Activated naive CD4-positive, alpha-beta T cell treated with anti-CD3 and anti-CD28 coated beads, Interleukin-2, amount 50 U/mL, for 72 hours (primary cell): ENCODE measurements around the gene MTF2. TPM values are rescaled to one million over a fixed set of nuclear protein-coding genes. Genes with fewer than 3 reads are reported as not detected.

Experiments
- ATAC-seq, 2 donors: fragments of 150-1000 bp; cut with Tn5 transposase; 2 replicates each; pipeline ENCODE4 v1.10.0; 2021; ENCODE audit warnings: mild to moderate bottlenecking in 2 of 2, moderate library complexity in 2 of 2
- DNase-seq, 2 donors: peaks; one replicate each; pipeline ENCODE4 v3.0.0; 2021 to 2022; ENCODE audit warnings: low spot score in 2 of 2
- H3K27ac Mint-ChIP-seq, 2 donors: one replicate each; pipeline ENCODE4 v1.8.0; 2022; ENCODE audit warnings: mild to moderate bottlenecking in 2 of 2, mixed read lengths in 2 of 2
- H3K36me3 Mint-ChIP-seq, 2 donors: one replicate each; pipeline ENCODE4 v1.8.0; 2022; ENCODE audit warnings: mixed read lengths in 2 of 2
- H3K9me3 Mint-ChIP-seq, 2 donors: one replicate each; pipeline ENCODE4 v1.8.0; 2022; ENCODE audit warnings: mixed read lengths in 2 of 2
- total RNA-seq, 2 donors: library from RNA; stranded (reverse); gene quantifications; one replicate each; pipeline ENCODE4 v1.2.3, GENCODE V29; 2022

Gene MTF2
- total RNA-seq, 2 donors from 2014 or later = 69.7 to 98.7 TPM

DNA sequence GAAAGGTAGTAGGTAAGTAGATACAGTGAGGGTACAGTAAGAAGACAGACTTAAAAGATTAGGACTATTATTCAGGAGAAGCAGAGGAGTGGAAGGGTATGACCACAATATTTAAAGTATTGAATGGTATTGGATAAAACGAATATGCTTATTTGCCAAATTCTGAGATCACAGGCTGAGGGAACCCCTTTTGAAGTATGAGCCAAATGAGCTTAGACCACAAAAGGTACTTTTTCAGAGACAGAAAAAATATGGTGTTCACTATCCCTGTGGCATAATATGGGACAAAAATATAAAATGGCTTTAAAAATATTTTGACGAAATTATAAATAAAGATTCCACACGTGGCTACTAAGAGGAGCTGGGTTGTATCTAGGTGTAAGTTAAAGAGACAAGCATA, 880 bp upstream of the MTF2 start:
- DNase-seq = no peak
- no peaks in the 10 kb centered on the region for H3K9me3 Mint-ChIP-seq
- no peak for ATAC-seq
- peaks cover 17 to 33% of the 10 kb centered on the region in 2 donors for H3K36me3 Mint-ChIP-seq
- peak overlapping the region; percentile 88 to 98 for H3K27ac Mint-ChIP-seq

DNA sequence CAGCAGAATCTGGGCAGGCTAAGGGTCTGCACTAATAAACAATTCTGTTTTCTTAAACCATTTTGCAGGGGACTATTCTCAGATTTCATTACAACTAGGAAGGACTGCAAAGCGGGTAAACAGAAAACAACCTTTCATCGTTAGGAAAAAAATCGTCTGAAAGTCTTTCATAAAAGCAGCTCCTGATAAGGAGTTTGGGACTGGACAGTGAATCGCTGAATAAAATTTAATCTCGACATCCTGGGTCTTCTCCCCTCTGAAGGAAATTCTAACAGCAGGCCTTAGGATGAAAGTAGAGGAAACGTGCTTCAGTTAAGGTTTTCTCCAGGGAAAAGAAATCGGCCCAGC, 471 bp upstream of the MTF2 start:
- DNase-seq (no peak), ATAC-seq (no peak)
- peaks cover 17 to 37% of the 10 kb centered on the region in 2 donors for H3K36me3 Mint-ChIP-seq
- H3K27ac Mint-ChIP-seq = peak overlapping the region; percentile 88 to 98
- H3K9me3 Mint-ChIP-seq = no peaks in the 10 kb centered on the region

- DNase-seq (peak in 1 of 2 donors; percentile 57), ATAC-seq (peak; percentile 5 to 28)
- no peaks in the 10 kb centered on the region for H3K9me3 Mint-ChIP-seq
- peaks cover 20 to 48% of the 10 kb centered on the region in 2 donors for H3K36me3 Mint-ChIP-seq
- peak overlapping the region; percentile 88 to 98 for H3K27ac Mint-ChIP-seq
Measured at GRCh38 chr1:93079685-93080141, 630 bp downstream of the MTF2 start.

DNA sequence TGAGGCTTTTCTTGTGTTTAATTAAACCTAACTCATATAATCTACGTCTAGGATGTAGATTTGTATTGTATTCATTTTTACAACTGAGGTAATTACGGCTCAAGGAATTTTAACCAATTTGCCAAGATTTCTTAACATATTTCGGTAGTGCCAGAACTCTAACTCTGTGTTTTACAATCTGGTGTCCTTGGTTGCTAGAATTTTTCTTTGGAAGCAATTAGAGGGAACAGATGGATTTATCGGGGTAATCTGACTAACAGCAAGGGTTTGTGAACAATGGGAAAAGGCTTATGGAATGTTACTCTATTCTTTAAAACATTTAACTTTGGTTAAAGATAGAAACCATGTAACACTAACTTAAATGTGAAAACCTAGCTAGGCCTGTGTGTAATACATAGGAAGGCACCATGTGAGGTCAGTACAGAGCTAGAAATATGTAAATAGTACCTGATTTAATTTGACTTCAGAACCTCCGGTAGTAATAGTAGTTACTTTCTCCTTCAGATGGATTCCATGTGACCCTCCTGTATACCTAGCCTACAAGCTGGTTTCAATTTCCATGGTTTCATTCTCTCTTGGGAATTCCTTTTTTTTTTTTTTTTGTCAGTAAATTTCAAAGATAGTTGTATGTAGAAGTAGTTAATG, 1.2 kb downstream of the MTF2 start:
- Mint-ChIP-seq H3K36me3 (peaks cover 21 to 50% of the 10 kb centered on the region in 2 donors), H3K27ac (peak overlapping the region; percentile 88 to 98), H3K9me3 (no peaks in the 10 kb centered on the region)
- DNase-seq = no peak
- peak; percentile 55 to 60 for ATAC-seq

GRCh38 chr1:93081716-93082115, 2.6 kb downstream of the MTF2 start:
- Mint-ChIP-seq H3K27ac (peak overlapping the region in 1 of 2 donors; percentile 5), H3K9me3 (no peaks in the 10 kb centered on the region), H3K36me3 (peaks cover 29 to 63% of the 10 kb centered on the region in 2 donors)
- ATAC-seq (no peak), DNase-seq (no peak)

- Mint-ChIP-seq H3K36me3 (peaks cover 29 to 63% of the 10 kb centered on the region in 2 donors), H3K9me3 (no peaks in the 10 kb centered on the region), H3K27ac (peak overlapping the region in 1 of 2 donors; percentile 5)
- ATAC-seq = no peak
- no peak for DNase-seq
Measured at GRCh38 chr1:93082313-93082712, 3.2 kb downstream of the MTF2 start.

- Mint-ChIP-seq H3K36me3 (peaks cover 25 to 61% of the 10 kb centered on the region in 2 donors), H3K9me3 (no peaks in the 10 kb centered on the region)
Measured at GRCh38 chr1:93083979-93084378, 4.9 kb downstream of the MTF2 start.

DNA sequence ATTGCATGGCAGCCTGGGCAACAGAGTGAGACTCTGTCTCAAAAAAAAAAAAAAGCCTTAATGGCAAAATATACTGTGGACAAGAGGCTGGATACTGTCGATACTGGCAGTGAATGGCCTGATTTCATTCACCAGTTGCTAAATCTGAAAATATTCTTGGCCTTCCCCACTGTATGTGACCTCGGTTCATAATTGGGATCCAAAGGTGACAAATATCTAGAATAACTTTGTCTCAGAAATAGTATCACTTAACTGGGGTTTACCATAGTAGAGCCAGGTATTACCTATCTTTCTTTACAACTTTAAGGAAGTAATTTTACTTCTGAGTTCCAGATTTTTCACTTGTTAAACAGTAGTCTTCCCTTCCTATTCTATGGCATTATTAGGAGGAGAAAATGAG, 8.4 kb downstream of the MTF2 start:
- Mint-ChIP-seq H3K27ac (no peak overlapping the region), H3K9me3 (no peaks in the 10 kb centered on the region), H3K36me3 (peaks cover 12 to 46% of the 10 kb centered on the region in 2 donors)
- DNase-seq (no peak), ATAC-seq (no peak)

More at GRCh38 chr1:93083979-93084378, 4.9 kb downstream of the MTF2 start:
- DNase-seq = no peak
- no peak for ATAC-seq
- no peak overlapping the region for H3K27ac Mint-ChIP-seq

- no peak for DNase-seq
- ATAC-seq = no peak
- Mint-ChIP-seq H3K27ac (no peak overlapping the region), H3K9me3 (no peaks in the 10 kb centered on the region), H3K36me3 (peaks cover 7 to 17% of the 10 kb centered on the region in 2 donors)
Measured at GRCh38 chr1:93093332-93094006, 14.4 kb downstream of the MTF2 start.

DNA sequence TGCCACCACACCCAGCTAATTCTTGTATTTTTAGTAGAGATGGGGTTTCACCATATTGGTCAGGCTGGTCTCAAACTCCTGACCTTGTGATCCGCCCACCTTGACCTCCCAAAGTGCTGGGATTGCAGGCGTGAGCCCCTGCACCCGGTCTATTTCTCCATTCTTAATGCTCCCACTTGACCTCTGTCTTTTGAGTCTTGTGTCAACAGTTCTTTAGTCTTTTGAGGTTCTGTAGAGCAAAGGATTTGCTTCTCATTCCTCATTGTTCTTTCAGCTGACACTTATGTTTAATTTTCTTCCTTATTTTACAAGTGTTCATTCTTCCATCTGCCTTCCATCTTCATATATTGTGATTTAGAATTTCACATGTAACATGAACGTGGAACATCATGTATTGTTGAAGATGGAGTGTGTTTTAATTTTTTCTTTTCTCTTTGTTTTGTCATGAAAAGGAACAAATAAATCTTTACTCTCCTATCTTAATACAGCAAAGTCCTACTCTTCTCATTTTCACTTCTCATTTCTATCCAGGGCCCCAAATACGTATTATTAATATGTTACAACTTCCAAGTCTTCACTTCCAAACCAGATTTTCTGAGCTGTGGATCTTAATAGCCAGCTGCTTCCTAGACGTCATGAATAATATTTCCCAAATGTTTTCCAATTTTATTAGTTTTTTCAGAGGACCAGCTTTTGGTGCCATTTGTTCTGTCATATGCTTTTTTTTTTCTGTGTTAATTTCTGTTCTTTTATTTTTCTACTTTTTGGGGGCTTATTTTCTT, 16.9 kb downstream of the MTF2 start:
- H3K27ac Mint-ChIP-seq = peak overlapping the region in 1 of 2 donors; percentile 50

DNA sequence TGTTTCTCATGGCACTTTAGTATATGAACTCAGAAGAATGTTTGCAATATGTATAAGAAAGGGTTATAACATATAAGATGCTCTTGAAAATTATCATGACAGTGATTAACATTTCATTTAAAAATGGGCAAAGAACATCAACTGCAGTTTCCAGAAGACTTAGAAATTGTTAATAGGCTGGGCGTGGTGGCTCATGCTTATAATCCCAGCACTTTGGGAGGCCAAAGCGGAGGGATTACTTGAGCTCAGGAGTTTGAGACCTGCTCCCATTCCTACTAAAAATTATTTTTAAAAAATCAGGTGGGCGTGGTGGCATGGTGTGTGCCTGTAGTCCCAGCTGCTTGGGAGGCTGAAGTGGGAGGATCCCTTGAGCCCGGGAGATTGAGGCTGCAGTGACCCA, 23.1 kb downstream of the MTF2 start:
- no peak overlapping the region for H3K27ac Mint-ChIP-seq
- H3K36me3 Mint-ChIP-seq = peaks cover 18 to 39% of the 10 kb centered on the region in 2 donors
- peaks cover 3 to 8% of the 10 kb centered on the region in 2 donors for H3K9me3 Mint-ChIP-seq
- no peak for ATAC-seq
- no peak for DNase-seq

More for the DNA sequence above, 16.9 kb downstream of the MTF2 start:
- ATAC-seq (no peak), DNase-seq (no peak)
- Mint-ChIP-seq H3K9me3 (no peaks in the 10 kb centered on the region), H3K36me3 (peaks cover 7 to 8% of the 10 kb centered on the region in 2 donors)

GRCh38 chr1:93106226-93106625, 27.1 kb downstream of the MTF2 start:
- ATAC-seq (no peak), DNase-seq (no peak)
- no peak overlapping the region for H3K27ac Mint-ChIP-seq
- peaks cover 26 to 63% of the 10 kb centered on the region in 2 donors for H3K36me3 Mint-ChIP-seq
- peaks cover 3 to 13% of the 10 kb centered on the region in 2 donors for H3K9me3 Mint-ChIP-seq

- Mint-ChIP-seq H3K9me3 (peaks cover 3 to 13% of the 10 kb centered on the region in 2 donors), H3K27ac (no peak overlapping the region), H3K36me3 (peaks cover 26 to 60% of the 10 kb centered on the region in 2 donors)
- ATAC-seq (no peak), DNase-seq (no peak)
Measured at GRCh38 chr1:93107395-93107794, 28.3 kb downstream of the MTF2 start.

DNA sequence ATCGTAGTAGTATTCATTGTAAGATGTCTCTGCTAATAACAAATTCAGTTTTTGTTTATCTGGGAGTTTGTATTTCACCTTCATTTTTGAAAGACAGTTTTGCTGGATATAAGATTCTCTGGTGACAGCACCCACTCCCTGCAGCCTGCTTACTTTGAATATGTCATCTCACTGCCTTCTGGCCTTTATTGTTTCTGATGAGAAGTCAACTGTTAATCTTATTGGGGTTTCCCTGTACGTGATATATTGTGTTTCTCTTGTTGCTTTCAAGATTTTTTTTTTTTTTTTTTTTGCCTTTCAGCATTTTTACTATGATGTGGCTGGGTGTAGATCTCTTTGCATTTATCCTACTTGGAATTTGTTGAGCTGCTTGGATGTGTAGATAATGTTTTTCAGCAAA, 29.3 kb downstream of the MTF2 start:
- ATAC-seq = no peak
- Mint-ChIP-seq H3K36me3 (peaks cover 30 to 56% of the 10 kb centered on the region in 2 donors), H3K27ac (no peak overlapping the region), H3K9me3 (peaks cover 3 to 13% of the 10 kb centered on the region in 2 donors)
- no peak for DNase-seq

- DNase-seq (no peak), ATAC-seq (no peak)
- peaks cover 3 to 13% of the 10 kb centered on the region in 2 donors for H3K9me3 Mint-ChIP-seq
- peaks cover 30 to 47% of the 10 kb centered on the region in 2 donors for H3K36me3 Mint-ChIP-seq
- no peak overlapping the region for H3K27ac Mint-ChIP-seq
Measured at GRCh38 chr1:93109578-93109977, 30.5 kb downstream of the MTF2 start.

DNA sequence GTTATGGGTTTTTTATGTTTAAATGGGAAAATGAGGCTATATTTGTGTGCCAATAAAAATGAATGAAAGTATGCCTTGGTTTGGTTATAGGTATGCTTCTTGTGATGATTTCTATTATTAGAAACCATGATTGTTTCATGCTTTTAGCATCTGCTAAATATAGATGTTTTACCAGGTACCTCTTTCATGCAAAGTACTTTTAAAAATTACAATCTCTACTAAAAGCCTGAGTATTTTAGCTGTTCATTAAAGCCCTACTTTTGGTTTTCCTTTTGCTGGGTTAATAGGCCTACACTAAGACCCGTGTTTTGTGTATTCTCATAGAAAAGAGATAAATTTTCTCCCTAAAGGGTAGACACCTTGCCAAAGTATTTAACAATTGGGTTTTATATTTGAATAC, 32.0 kb downstream of the MTF2 start:
- H3K27ac Mint-ChIP-seq = no peak overlapping the region
- peaks cover 19 to 38% of the 10 kb centered on the region in 2 donors for H3K36me3 Mint-ChIP-seq
- no peak for ATAC-seq
- peaks cover under 1 to 9% of the 10 kb centered on the region in 2 donors for H3K9me3 Mint-ChIP-seq
- DNase-seq = no peak

- peaks cover 18 to 40% of the 10 kb centered on the region in 2 donors for H3K36me3 Mint-ChIP-seq
- DNase-seq = no peak
- H3K27ac Mint-ChIP-seq = no peak overlapping the region
- H3K9me3 Mint-ChIP-seq = peaks cover 0 to 9% of the 10 kb centered on the region in 2 donors
- no peak for ATAC-seq
Measured at GRCh38 chr1:93111561-93111960, 32.5 kb downstream of the MTF2 start.
